Effector memory CD8-positive, alpha-beta T cell (primary cell): Measurements from ENCODE around the gene ZNRF3.
"Not testable (repeated sequence)": the region's sequence is repeated elsewhere in the genome, so short reads cannot be mapped to it uniquely, and the experiment has no call there.

Experiments used
- ATAC-seq: fragments of 150-1000 bp; cut with Tn5 transposase; replicated peaks from 2 replicates; pipeline ENCODE4 v1.10.0; 2021; ENCODE audit warnings: mild to moderate bottlenecking, moderate library complexity
- DNase-seq, 3 experiments: peaks; one replicate each; pipeline ENCODE4 v3.0.0; 2021
- H3K27ac Mint-ChIP-seq, 2 donors: one replicate each; pipeline ENCODE4 v1.8.0; 2022; ENCODE audit warnings: mild to moderate bottlenecking in 2 of 2, mixed read lengths in 2 of 2, moderate library complexity in 2 of 2
- H3K27me3 Mint-ChIP-seq, 2 donors: one replicate each; pipeline ENCODE4 v1.8.0; 2022; ENCODE audit warnings: mixed read lengths in 2 of 2
- H3K36me3 Mint-ChIP-seq: one replicate; pipeline ENCODE4 v1.8.0; 2022; ENCODE audit warnings: mild to moderate bottlenecking, moderate library complexity, mixed read lengths; ENCODE audit not compliant: insufficient read depth
- H3K4me1 Mint-ChIP-seq, 2 donors: one replicate each; pipeline ENCODE4 v1.8.0; 2022; ENCODE audit warnings: low read depth in 2 of 2, mixed read lengths in 2 of 2
- H3K4me3 Mint-ChIP-seq, 2 donors: one replicate each; pipeline ENCODE4 v1.8.0; 2022; ENCODE audit warnings: mild to moderate bottlenecking in 2 of 2, mixed read lengths in 2 of 2, moderate library complexity in 2 of 2
- H3K9me3 Mint-ChIP-seq, 2 donors: one replicate each; pipeline ENCODE4 v1.8.0; 2022; ENCODE audit warnings: mixed read lengths in 2 of 2

ZNRF3 gene

DNA sequence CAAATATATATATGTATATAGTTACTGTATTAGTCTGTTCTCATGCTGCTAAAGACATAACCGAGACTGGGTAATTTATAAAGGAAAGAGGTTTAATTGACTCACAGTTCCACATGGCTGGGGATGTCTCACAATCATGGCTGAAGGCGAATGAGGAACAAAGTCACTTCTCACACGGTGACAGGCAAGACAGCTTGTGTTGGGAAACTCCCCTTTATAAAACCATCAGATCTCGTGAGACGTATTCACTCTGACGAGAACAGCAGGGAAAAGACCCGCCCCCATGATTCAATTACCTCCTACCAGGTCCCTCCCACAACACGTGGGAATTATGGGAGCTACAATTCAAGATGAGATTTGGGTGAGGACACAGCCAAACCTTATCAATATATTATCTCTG is 15.0 kb upstream of the ZNRF3 start:
- not testable (repeated sequence) for DNase-seq, H3K4me1 Mint-ChIP-seq, ATAC-seq

DNA sequence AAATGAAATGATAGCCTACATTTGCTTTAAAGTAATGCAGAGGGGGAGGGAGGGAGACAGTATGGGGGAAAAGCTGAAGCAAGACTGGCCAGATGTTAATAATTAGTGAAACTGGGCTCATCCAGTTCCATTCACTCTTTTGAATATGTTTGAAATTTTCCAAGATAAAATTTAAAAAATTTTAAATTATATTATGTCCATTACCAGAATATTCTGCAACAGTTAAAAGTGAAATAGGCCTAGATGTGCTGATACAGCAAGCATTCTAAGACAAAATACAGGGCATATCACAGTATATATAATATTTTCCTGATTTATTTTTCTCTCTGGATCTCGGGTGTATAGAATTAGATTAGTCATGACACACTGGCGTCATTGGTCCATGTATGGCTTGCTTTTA is 13.6 kb upstream of the ZNRF3 start:
- Mint-ChIP-seq H3K4me1 (no peaks in the 10 kb centered on the region), H3K36me3 (no peaks in the 10 kb centered on the region), H3K4me3 (no peak overlapping the region), H3K27ac (no peak overlapping the region), H3K27me3 (peaks cover 5% of the 10 kb centered on the region in 2 donors), H3K9me3 (no peaks in the 10 kb centered on the region)
- ATAC-seq (no peak), DNase-seq (no peak)

More for the DNA sequence above, 15.0 kb upstream of the ZNRF3 start:
- H3K36me3 Mint-ChIP-seq, H3K27ac Mint-ChIP-seq, H3K4me3 Mint-ChIP-seq, H3K9me3 Mint-ChIP-seq: not testable (repeated sequence)
- H3K27me3 Mint-ChIP-seq, result peaks cover 5 to 10% of the 10 kb centered on the region in 2 donors

DNA sequence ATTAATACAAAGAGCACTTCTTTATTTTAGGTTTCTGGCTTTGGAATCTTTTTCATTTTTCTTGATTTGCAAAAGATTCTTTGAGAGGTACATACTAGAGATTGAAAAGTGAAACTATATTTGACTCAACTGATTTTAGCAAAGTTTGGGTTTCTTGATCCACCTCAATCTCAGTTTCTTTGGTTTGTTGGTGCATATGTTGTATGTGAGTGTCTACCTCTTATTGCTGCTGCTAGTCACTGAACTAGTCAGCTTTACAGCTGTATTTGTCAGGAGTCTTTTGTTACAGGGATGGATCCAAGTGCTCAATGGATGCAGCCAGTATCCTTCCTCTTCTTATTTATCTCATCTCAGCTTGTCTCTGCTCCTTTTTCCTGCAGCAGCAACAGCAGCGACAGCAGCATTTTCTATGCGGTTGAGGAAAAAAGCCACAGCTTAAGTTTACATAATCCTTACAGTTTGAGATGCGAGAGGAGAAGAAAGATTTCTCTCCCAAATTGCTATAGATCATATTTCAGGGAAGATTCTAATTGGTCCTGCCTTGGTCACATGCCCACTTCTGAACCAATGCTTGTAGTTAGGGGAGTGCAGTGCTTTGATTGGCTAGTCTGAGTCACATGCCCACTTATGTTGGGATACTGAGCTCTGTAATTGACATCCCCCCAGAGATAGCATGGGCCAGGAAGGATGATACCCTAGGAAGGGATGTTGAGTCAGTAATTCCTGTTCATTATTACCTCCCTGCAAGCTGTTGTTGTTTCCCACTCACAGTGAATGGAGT is 10.0 kb upstream of the ZNRF3 start:
- no peaks in the 10 kb centered on the region for H3K36me3 Mint-ChIP-seq

DNA sequence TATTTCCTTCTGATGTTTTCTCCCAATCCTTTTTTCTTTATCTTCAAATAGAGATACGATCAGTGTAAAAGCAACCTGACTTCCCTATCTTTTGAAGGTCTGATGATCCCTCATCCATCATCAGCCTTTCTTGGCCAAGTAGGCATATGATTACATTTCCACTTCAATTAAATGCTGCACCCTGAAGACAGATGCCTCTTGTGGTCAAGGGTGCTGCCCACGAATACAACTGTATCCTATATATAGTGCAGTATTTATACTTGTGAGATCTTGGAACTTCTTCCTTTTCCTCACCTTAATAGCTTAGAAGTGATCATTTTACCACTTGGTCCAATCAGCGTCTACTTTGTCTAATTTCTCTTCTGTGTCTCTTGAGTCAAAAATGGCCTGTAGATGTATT is 9.3 kb upstream of the ZNRF3 start:
- H3K4me1 Mint-ChIP-seq, result no peaks in the 10 kb centered on the region
- H3K4me3 Mint-ChIP-seq, result no peak overlapping the region
- H3K9me3 Mint-ChIP-seq, result no peaks in the 10 kb centered on the region
- no peak for ATAC-seq
- H3K27ac Mint-ChIP-seq, result peak overlapping the region in 1 of 2 donors; percentile 59
- no peak for DNase-seq
- H3K27me3 Mint-ChIP-seq, result no peaks in the 10 kb centered on the region
- H3K36me3 Mint-ChIP-seq, result no peaks in the 10 kb centered on the region

More for the DNA sequence above, 10.0 kb upstream of the ZNRF3 start:
- DNase-seq (no peak), ATAC-seq (no peak)
- H3K9me3 Mint-ChIP-seq, result no peaks in the 10 kb centered on the region
- H3K27ac Mint-ChIP-seq, result peak overlapping the region in 1 of 2 donors; percentile 59
- H3K4me3 Mint-ChIP-seq, result no peak overlapping the region
- no peaks in the 10 kb centered on the region for H3K27me3 Mint-ChIP-seq
- no peaks in the 10 kb centered on the region for H3K4me1 Mint-ChIP-seq

DNA sequence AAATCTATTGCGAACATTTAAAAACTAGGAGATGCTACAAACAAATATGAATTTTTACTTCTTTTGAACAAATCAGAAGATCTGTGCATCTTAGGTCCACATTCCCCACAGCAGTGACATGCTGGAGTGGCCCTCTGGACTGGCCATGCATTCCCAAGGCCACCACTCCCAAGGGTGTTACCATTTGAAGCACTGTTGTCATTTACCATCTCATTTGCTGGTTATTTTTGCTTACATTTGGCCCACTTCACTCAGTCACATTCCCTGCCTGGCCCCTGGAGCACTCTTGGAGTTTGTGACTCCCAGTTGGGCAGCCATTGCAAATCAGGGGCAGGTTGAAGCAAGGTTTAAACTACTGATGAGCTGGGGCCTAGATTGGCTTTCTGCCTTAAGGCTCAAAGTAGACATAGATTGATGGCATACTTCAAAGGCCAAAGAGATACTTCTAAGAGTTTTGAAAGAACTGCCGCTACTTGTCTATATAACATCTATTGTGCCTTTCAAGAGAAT is 8.5 kb upstream of the ZNRF3 start:
- H3K4me1 Mint-ChIP-seq, result no peaks in the 10 kb centered on the region
- no peak for ATAC-seq
- DNase-seq, result no peak
- H3K4me3 Mint-ChIP-seq, result no peak overlapping the region
- no peaks in the 10 kb centered on the region for H3K27me3 Mint-ChIP-seq
- no peak overlapping the region for H3K27ac Mint-ChIP-seq
- no peaks in the 10 kb centered on the region for H3K9me3 Mint-ChIP-seq
- no peaks in the 10 kb centered on the region for H3K36me3 Mint-ChIP-seq

DNA sequence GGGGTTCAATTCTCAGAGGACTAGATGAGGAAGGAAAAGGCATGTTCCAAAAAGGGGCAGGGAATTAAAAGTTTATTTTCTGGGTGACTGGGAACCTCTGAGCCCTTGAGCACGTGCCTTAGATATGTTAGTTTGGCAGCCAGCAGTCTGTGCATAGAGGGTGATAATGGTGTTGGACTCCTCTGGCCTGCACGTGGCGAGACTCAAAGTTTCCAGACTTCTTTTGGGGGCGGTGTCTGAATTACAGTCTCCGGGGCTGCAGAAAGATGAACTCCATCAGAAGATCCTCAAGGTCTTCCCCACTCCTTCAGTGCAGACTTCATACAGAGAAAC is 861 bp upstream of the ZNRF3 start:
- no peak for ATAC-seq
- Mint-ChIP-seq H3K9me3 (no peaks in the 10 kb centered on the region), H3K27me3 (peaks cover 0 to 17% of the 10 kb centered on the region in 2 donors), H3K27ac (peak overlapping the region in 1 of 2 donors; percentile 75), H3K36me3 (peaks cover 13% of the 10 kb centered on the region), H3K4me1 (peaks cover 14 to 15% of the 10 kb centered on the region in 2 donors), H3K4me3 (peak overlapping the region; percentile 82 to 88)
- DNase-seq, result peak in 1 of 3 experiments; percentile 10

DNA sequence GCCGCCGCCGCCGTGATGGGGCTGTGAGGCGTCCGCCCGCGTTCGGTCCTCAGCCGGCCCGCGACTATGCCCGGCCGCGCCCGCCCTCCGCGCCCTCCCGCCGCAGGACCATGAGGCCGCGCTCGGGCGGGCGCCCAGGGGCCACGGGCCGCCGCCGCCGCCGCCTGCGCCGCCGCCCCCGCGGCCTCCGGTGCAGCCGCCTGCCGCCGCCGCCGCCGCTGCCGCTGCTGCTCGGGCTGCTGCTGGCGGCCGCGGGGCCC is 215 bp downstream of the ZNRF3 start:
- DNase-seq, result no peak
- Mint-ChIP-seq H3K27ac (no peak overlapping the region), H3K36me3 (peaks cover 13% of the 10 kb centered on the region), H3K4me1 (peaks cover 14 to 15% of the 10 kb centered on the region in 2 donors), H3K9me3 (no peaks in the 10 kb centered on the region), H3K27me3 (peaks cover 0 to 17% of the 10 kb centered on the region in 2 donors), H3K4me3 (peak overlapping the region; percentile 82 to 88)
- no peak for ATAC-seq

DNA sequence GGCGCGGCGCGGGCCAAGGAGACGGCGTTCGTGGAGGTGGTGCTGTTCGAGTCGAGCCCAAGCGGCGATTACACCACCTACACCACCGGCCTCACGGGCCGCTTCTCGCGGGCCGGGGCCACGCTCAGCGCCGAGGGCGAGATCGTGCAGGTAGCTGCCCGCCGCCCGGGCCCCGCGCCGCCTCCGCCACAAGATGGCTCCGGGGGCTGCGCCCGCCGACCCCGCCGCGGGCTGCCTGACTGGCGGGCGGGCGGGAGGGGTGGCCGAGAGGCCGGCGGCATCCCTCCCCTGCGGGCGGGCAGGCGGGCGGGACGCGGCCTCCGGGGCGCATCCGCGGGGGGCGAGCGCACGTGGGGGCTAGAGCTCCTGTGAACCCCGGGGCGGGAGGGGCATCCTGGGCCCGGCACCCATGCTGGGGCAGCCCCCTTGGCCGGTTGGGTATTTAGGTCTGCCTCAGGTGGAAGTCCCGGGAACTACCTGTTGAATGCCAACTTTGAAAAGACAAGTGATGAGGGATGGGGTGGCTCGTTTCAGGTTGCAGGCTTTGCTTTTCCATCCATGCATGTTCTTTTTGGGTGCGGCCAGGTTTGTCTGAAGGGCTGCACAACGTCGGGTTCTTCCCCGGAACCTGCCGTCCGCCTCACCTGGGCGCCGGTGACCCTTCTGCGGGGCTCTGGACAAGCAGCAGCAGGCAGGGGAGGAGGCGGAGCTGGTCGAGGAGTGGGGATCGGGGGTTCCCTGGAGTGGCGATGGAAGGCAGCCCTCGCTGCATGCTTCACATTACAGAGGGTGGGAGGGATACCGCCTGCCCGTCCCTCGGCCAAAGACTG is 760 bp downstream of the ZNRF3 start:
- Mint-ChIP-seq H3K4me1 (peaks cover 14 to 15% of the 10 kb centered on the region in 2 donors), H3K36me3 (peaks cover 13% of the 10 kb centered on the region), H3K27me3 (peaks cover 0 to 17% of the 10 kb centered on the region in 2 donors), H3K27ac (no peak overlapping the region), H3K9me3 (no peaks in the 10 kb centered on the region), H3K4me3 (peak overlapping the region; percentile 61 to 73)
- ATAC-seq (peak; percentile 28), DNase-seq (peak; percentile 29 to 33 (median 31))

DNA sequence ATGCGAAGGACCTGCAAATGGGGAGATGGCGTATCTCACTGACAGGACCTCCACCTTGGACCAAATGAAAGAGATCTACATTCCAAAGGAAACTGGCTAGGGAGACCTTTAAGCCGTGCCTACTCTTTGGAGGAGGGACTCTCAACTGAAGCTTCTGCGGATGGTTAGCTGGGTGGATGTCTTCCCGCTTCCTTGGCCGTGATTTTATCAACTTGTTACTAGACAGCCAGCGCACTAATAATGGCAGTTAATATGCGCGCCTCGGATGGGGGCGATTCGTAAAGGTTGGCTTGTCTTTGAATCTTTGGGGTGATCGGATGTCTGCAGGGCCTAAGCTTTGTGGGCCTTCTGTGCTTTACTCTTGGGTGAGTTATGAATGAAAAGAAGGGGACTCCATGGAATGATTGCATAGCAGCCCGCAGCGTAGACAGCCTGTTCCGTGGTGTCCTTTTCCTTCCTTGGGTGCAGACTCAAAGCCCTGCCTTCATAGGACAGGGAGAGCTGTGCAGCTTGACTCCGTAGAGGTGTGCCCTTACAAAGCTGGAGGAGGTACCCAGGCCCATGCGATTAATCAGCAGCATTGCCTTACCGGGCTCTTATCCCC is 1.5 kb downstream of the ZNRF3 start:
- Mint-ChIP-seq H3K4me1 (peaks cover 14 to 15% of the 10 kb centered on the region in 2 donors), H3K27ac (no peak overlapping the region)

DNA sequence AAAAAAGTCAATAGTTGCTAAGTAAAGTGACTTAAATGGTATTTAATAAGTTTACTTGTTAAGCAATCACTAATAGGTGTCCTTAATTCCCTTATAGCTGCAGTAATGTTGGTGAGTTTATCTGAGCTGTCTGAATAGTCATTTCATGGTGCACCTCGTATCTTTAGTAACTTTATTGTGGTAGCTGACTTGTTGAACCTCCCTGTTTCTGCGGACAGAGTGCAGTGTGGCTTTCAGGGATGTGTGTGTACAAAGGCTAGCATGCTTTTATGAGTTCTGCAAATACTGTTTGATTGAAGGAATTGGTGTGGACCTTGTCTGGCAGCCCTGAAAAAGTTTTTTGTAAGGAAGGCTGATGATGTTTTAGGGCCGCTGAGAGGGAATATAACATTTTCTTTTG is 2.6 kb downstream of the ZNRF3 start:
- Mint-ChIP-seq H3K27ac (no peak overlapping the region), H3K36me3 (peaks cover 13% of the 10 kb centered on the region), H3K27me3 (peaks cover 0 to 17% of the 10 kb centered on the region in 2 donors), H3K9me3 (no peaks in the 10 kb centered on the region), H3K4me3 (peak overlapping the region in 1 of 2 donors; percentile 61), H3K4me1 (peaks cover 14 to 15% of the 10 kb centered on the region in 2 donors)
- DNase-seq, result no peak
- no peak for ATAC-seq

More for the DNA sequence above, 1.5 kb downstream of the ZNRF3 start:
- peaks cover 0 to 17% of the 10 kb centered on the region in 2 donors for H3K27me3 Mint-ChIP-seq
- DNase-seq (no peak), ATAC-seq (no peak)
- H3K9me3 Mint-ChIP-seq, result no peaks in the 10 kb centered on the region
- H3K36me3 Mint-ChIP-seq, result peaks cover 13% of the 10 kb centered on the region
- peak overlapping the region; percentile 61 to 73 for H3K4me3 Mint-ChIP-seq

DNA sequence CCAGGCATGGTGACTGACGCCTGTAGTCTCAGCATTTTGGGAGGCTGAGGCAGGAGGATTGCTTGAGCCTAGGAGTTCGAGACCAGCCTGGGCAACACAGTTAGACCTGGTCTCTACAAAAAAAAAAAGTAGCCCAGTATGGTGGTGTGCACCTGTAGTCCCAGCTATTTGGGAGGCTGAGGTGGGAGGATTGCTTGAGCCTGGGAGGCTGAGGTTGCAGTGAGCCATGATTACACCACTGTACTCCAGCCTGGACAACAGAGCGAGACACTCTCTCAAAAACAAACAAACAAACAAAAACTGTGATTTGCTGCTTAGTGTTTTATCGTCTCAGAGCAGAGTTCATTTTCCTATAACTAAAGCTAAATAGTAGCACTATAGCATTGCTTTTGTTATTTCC is 3.3 kb downstream of the ZNRF3 start:
- peaks cover 14 to 15% of the 10 kb centered on the region in 2 donors for H3K4me1 Mint-ChIP-seq

DNA sequence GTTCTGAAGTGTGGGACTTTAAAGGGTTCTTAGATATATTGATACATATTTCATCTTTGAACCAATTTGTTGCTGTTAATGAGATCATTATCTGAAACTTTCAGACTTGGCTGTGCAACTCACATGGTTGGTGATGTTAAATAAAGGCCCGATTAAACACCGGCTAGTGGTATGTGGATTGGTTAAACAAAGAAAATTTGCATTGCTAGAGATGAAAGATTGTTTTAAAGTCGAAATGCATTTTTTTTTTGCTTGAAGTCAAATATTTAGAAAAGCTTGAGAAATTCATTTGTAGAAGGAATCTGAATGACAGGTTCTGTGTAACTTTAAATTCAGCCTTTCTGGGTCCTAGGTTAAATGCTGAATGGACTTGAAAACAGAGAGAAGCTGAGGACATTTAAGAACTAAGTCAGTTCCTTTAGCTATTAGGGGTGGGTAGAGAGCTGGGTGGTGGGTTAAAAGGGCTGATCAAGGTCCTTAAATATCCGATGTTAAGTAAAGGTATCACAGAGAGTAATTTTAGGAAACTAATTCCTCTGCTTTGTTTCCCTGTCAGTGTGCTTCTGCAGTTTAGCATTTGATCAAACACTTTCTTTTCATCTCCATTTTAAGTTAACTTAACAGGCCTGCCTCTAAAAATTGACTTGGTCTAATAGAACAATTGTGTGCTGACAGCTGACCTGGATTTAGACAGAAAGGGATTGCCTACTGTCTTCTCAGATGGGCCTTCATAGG is 4.5 kb downstream of the ZNRF3 start:
- H3K27me3 Mint-ChIP-seq, result peaks cover 0 to 17% of the 10 kb centered on the region in 2 donors
- H3K4me1 Mint-ChIP-seq, result peaks cover 6 to 7% of the 10 kb centered on the region in 2 donors
- peaks cover 6% of the 10 kb centered on the region for H3K36me3 Mint-ChIP-seq
- DNase-seq (no peak), ATAC-seq (no peak)
- no peak overlapping the region for H3K27ac Mint-ChIP-seq
- no peak overlapping the region for H3K4me3 Mint-ChIP-seq
- H3K9me3 Mint-ChIP-seq, result no peaks in the 10 kb centered on the region

More for the DNA sequence above, 3.3 kb downstream of the ZNRF3 start:
- peaks cover 13% of the 10 kb centered on the region for H3K36me3 Mint-ChIP-seq
- not testable (repeated sequence) for DNase-seq, H3K9me3 Mint-ChIP-seq, ATAC-seq, H3K4me3 Mint-ChIP-seq, H3K27ac Mint-ChIP-seq
- peaks cover 0 to 17% of the 10 kb centered on the region in 2 donors for H3K27me3 Mint-ChIP-seq

DNA sequence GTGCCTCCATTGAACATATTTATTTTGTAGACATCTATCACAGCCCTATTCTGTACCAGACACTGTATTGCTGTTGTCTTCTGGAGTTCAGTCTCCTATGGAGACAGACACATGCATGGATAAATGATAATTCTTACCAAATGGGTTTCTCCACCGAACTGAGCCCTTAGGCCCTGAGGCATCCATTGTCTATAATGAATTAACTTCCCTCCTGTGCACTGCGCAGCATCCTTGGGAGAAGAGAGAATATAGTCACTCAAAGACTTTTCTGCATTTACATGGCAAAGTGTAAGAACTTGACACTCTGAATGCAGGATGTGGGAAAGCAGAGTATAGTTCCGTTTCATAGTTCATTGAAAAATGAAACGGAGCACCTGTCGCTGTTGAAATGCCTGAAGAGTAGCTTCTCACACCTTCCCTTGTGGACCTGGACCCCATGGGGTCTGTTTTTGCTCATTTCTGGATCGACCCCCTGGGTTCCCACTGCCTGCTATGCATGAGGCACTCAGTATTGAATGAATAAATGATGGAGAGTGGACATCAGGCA is 6.2 kb downstream of the ZNRF3 start:
- peaks cover 0 to 14% of the 10 kb centered on the region in 2 donors for H3K27me3 Mint-ChIP-seq
- H3K9me3 Mint-ChIP-seq, result no peaks in the 10 kb centered on the region
- H3K27ac Mint-ChIP-seq, result no peak overlapping the region
- ATAC-seq, result no peak
- H3K36me3 Mint-ChIP-seq, result no peaks in the 10 kb centered on the region
- H3K4me1 Mint-ChIP-seq, result peaks cover 0 to 2% of the 10 kb centered on the region in 2 donors
- no peak for DNase-seq
- H3K4me3 Mint-ChIP-seq, result no peak overlapping the region
